ENCODE data around the gene MCOLN1. TPM values are rescaled to one million over a fixed set of nuclear protein-coding genes. Genes with fewer than 3 reads are reported as not detected.

MCOLN1 gene
- total and polyA plus RNA-seq, 9 of the 15 experiments (the other 6 are each of a cell fraction or from before 2014, with no cell fraction given) = 0.25 to 15.4 (median 7.1) TPM

- TF ChIP-seq ETS1 (conservative IDR thresholded peaks at IDR 0.05; ENCODE audit: control insufficient read depth, low read depth, low read length) = peak; percentile 94
- no peak for TF ChIP-seq SIRT6 (IDR thresholded peaks at IDR 0.05; ENCODE audit: low read depth, low read length)
- TF ChIP-seq ZNF830 (CRISPR knock-in tag; IDR thresholded peaks at IDR 0.05) = no peak
- TF ChIP-seq ZNF280A (IDR thresholded peaks at IDR 0.05; ENCODE audit: low read depth, partially characterized antibody) = no peak
- 0 out of 2 replicates have a peak, but pooled peaks have one; percentile 41 for TF ChIP-seq NKRF (IDR thresholded peaks at IDR 0.05; ENCODE audit: borderline replicate concordance)
- TF ChIP-seq TRIM28 (IDR thresholded peaks at IDR 0.05) = no peak
- TF ChIP-seq THRAP3 (IDR thresholded peaks at IDR 0.05; ENCODE audit: borderline replicate concordance) = peak; percentile 47; the same call in 1 of the 2 replicates
- no peak for TF ChIP-seq E2F1 (CRISPR knock-in tag; IDR thresholded peaks at IDR 0.05)
- no peak for TF ChIP-seq ESRRB (CRISPR knock-in tag; IDR thresholded peaks at IDR 0.05; ENCODE audit: borderline replicate concordance)
- TF ChIP-seq ZNF589 (CRISPR knock-in tag; IDR thresholded peaks at IDR 0.05; ENCODE audit: low read depth) = no peak
- 0 out of 2 replicates have a peak, but pooled peaks have one; percentile 12 for TF ChIP-seq CREM (IDR thresholded peaks at IDR 0.05; ENCODE audit: low read depth)
- no peak for TF ChIP-seq ATF3 (IDR thresholded peaks at IDR 0.05)
- TF ChIP-seq ATF3 (CRISPR knock-in tag; conservative IDR thresholded peaks at IDR 0.05) = no peak
- peak; percentile 83; the same call in 1 of the 2 replicates for TF ChIP-seq HBP1 (CRISPR knock-in tag; IDR thresholded peaks at IDR 0.05)
- TF ChIP-seq CBX3 (IDR thresholded peaks at IDR 0.05; ENCODE audit: borderline replicate concordance in 1 of 2, low read length in 2 of 2) = no peak
- TF ChIP-seq ZNF512 (tag; IDR thresholded peaks at IDR 0.05) = peak; percentile 84
- TF ChIP-seq SMARCA4 (IDR thresholded peaks at IDR 0.05) = 0 out of 2 replicates have a peak, but pooled peaks have one; percentile 30
Measured at GRCh38 chr19:7515645-7516151, 6.7 kb upstream of the MCOLN1 start, which contains the start of gene ZNF358 (continued).

Measured in K562 (cell line).